HEK293 (cell line): ENCODE results near the gene FAM168B.

ENCODE experiments used
- PATZ1 ChIP-seq: fragments of 450-650 bp; formaldehyde crosslinking; IDR thresholded peaks from 2 replicates; pipeline ENCODE4 v1.5.1; 2016; ENCODE audit warnings: missing biosample characterization, missing genetic modification characterization
- ZFP41 ChIP-seq: fragments of 450-650 bp; formaldehyde crosslinking; IDR thresholded peaks from 2 replicates; pipeline ENCODE4 v1.5.1; 2016; ENCODE audit warnings: missing biosample characterization, missing genetic modification characterization, borderline replicate concordance
- ZNF10 ChIP-seq: fragments of 450-650 bp; formaldehyde crosslinking; IDR thresholded peaks from 2 replicates; pipeline ENCODE4 v1.5.1; 2017; ENCODE audit warnings: missing biosample characterization, missing genetic modification characterization
- ZNF621 ChIP-seq: fragments of 450-650 bp; formaldehyde crosslinking; IDR thresholded peaks from 2 replicates; pipeline ENCODE4 v1.5.1; 2017; ENCODE audit warnings: missing biosample characterization, missing genetic modification characterization
- ZNF660 ChIP-seq: fragments of 450-650 bp; IDR thresholded peaks from 2 replicates; pipeline ENCODE4 v1.5.1; 2018; ENCODE audit warnings: missing biosample characterization, mild to moderate bottlenecking, missing genetic modification characterization

GRCh38 chr2:131046918-131047652, 46.2 kb downstream of the FAM168B start:
- no peak for TF ChIP-seq ZNF10 (tag by site-specific recombination)
- TF ChIP-seq ZNF660 (tag by site-specific recombination): no peak
- TF ChIP-seq PATZ1 (tag by site-specific recombination): no peak
- no peak for TF ChIP-seq ZFP41
- no peak for TF ChIP-seq ZNF621
